ENCODE data around the gene AIF1L. TPM values are rescaled to one million over a fixed set of nuclear protein-coding genes. Genes with fewer than 3 reads are reported as not detected.

AIF1L gene
- total RNA-seq, 2 donors from 2014 or later: 18.8 to 21.9 TPM

DNA sequence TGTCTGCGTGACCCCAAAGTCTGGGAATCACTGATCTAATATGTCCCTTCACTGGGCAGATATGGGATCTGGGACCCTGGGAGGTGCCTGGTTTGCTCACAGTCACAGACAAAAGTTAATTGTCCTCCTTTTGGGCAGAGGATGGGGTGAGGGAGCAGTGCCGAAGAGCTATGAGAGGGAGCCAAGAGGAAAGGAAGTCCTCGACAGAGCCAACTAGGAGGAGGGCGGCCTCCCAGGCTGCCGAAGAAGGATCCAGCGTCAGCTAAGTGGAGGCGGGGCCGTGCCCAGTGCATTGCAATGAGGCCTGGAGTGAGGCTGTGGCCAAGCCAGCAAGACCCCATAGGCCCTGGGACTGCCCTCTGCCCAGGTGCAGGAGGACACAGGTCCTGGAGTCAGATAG lies 11.4 kb downstream of the AIF1L start:
- ATAC-seq (ENCODE audit: insufficient number of reproducible peaks, low FRiP score, low read depth) (no peak), DNase-seq (ENCODE audit: low spot score) (no peak)
- Histone ChIP-seq H3K4me1 (ENCODE audit: control insufficient read depth in 1 of 2, low read depth in 2 of 2) (no peaks in the 10 kb centered on the region), H3K27me3 (replicated peaks; ENCODE audit: insufficient read depth) (no peaks in the 10 kb centered on the region), H3K27ac (no peak overlapping the region), H3K9me3 (no peaks in the 10 kb centered on the region), H3K36me3 (no peaks in the 10 kb centered on the region), H3K4me3 (no peak overlapping the region)
- no peak for TF ChIP-seq CTCF (IDR thresholded peaks at IDR 0.05)

- TF ChIP-seq CTCF (IDR thresholded peaks at IDR 0.05): no peak
- ATAC-seq (ENCODE audit: insufficient number of reproducible peaks, low FRiP score, low read depth): no peak
- Histone ChIP-seq H3K36me3 (no peaks in the 10 kb centered on the region), H3K27ac (no peak overlapping the region), H3K4me1 (ENCODE audit: control insufficient read depth in 1 of 2, low read depth in 2 of 2) (no peaks in the 10 kb centered on the region), H3K4me3 (no peak overlapping the region), H3K27me3 (replicated peaks; ENCODE audit: insufficient read depth) (no peaks in the 10 kb centered on the region), H3K9me3 (no peaks in the 10 kb centered on the region)
- DNase-seq (ENCODE audit: low spot score): no peak
Observed at GRCh38 chr9:131111186-131111853, 15.0 kb downstream of the AIF1L start.

DNA sequence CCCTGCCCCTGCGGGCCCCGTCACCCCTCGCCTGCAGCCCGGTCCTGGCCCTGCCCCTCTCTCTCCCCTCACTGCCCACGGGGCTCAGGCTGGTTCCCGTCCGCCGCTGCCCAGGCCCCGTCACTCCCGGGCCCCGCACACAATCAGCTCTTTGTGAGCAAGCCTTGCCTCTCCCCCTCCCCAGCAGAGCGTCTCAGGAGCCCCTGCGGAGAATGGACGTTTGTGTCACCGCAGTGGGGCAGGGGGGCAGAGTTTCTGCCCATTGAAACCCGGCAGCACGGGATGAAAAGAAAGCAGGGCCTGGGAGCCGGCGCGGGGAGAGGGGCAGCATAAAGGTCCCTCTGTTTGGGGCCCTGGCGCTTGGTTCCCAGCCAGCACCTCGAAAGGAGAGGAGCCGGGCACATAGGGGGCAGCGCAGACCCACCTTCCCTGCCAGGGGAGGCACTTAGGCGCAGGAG lies 15.6 kb downstream of the AIF1L start:
- Histone ChIP-seq H3K4me1 (ENCODE audit: control insufficient read depth in 1 of 2, low read depth in 2 of 2) (peaks cover 3 to 4% of the 10 kb centered on the region in 2 donors), H3K27me3 (replicated peaks; ENCODE audit: insufficient read depth) (no peaks in the 10 kb centered on the region), H3K4me3 (no peak overlapping the region), H3K9me3 (no peaks in the 10 kb centered on the region), H3K27ac (no peak overlapping the region), H3K36me3 (no peaks in the 10 kb centered on the region)
- DNase-seq (ENCODE audit: low spot score) (no peak), ATAC-seq (ENCODE audit: insufficient number of reproducible peaks, low FRiP score, low read depth) (no peak)
- TF ChIP-seq CTCF (IDR thresholded peaks at IDR 0.05): no peak

GRCh38 chr9:131112374-131113154 lies 16.2 kb downstream of the AIF1L start:
- H3K9me3 ChIP-seq: no peaks in the 10 kb centered on the region
- H3K27ac ChIP-seq: no peak overlapping the region
- ATAC-seq (ENCODE audit: insufficient number of reproducible peaks, low FRiP score, low read depth) (no peak), DNase-seq (ENCODE audit: low spot score) (no peak)
- H3K27me3 ChIP-seq (replicated peaks; ENCODE audit: insufficient read depth): no peaks in the 10 kb centered on the region
- TF ChIP-seq CTCF (IDR thresholded peaks at IDR 0.05): no peak
- H3K4me3 ChIP-seq: no peak overlapping the region
- H3K4me1 ChIP-seq (ENCODE audit: control insufficient read depth in 1 of 2, low read depth in 2 of 2): peaks cover 9% of the 10 kb centered on the region in 2 donors
- no peaks in the 10 kb centered on the region for H3K36me3 ChIP-seq

DNA sequence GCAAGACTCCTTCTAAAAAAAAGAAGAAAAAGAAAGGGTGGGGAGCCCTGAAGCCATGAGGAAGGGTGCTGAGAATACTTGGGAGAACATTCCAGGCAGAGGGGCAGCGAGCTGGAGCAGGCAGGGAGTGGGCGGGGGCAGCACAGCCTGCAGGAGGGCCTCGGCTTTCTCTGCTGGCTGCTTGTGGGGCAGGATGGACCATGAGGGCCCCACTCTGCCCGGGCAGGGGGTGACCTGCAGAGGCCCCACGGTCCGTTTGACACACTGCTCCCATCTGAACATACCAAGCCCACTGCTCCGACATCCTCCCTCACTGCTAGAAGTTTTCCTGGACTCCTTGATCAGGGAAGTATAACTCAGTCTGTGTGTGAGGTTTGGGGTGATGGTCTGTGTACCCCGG lies 17.3 kb downstream of the AIF1L start:
- H3K27ac ChIP-seq: no peak overlapping the region

More for the DNA sequence above, 17.3 kb downstream of the AIF1L start:
- no peak for TF ChIP-seq CTCF (IDR thresholded peaks at IDR 0.05)
- no peaks in the 10 kb centered on the region for H3K36me3 ChIP-seq
- H3K4me1 ChIP-seq (ENCODE audit: control insufficient read depth in 1 of 2, low read depth in 2 of 2): peaks cover 9 to 15% of the 10 kb centered on the region in 2 donors
- no peak for ATAC-seq (ENCODE audit: insufficient number of reproducible peaks, low FRiP score, low read depth)
- no peaks in the 10 kb centered on the region for H3K9me3 ChIP-seq
- no peak for DNase-seq (ENCODE audit: low spot score)
- H3K27me3 ChIP-seq (replicated peaks; ENCODE audit: insufficient read depth): no peaks in the 10 kb centered on the region
- no peak overlapping the region for H3K4me3 ChIP-seq
